NOMO-1 treated with dmso at 0.1 percent for 144 hours (cell line): ENCODE results near the gene C2orf76.

ENCODE experiments used
- DNase-seq: peaks from one replicate; lab custom pipeline; 2025; ENCODE audit not compliant: unreplicated experiment; lab: John Stamatoyannopoulos, UW

The C2orf76 gene

GRCh38 chr2:119338826-119339561, 27.6 kb downstream of the C2orf76 start:
- DNase-seq = peak; percentile 47

- DNase-seq = no peak
Measured at GRCh38 chr2:119338272-119338671, 28.4 kb downstream of the C2orf76 start.

- no peak for DNase-seq
Measured at GRCh38 chr2:119337749-119338148, 28.9 kb downstream of the C2orf76 start.

- no peak for DNase-seq
Measured at GRCh38 chr2:119333833-119334232, 32.8 kb downstream of the C2orf76 start.

GRCh38 chr2:119333360-119333759, 33.3 kb downstream of the C2orf76 start:
- DNase-seq = no peak

GRCh38 chr2:119332953-119333352, 33.7 kb downstream of the C2orf76 start:
- DNase-seq = no peak

GRCh38 chr2:119327431-119327830, 39.2 kb downstream of the C2orf76 start:
- DNase-seq = no peak

- peak; percentile 74 for DNase-seq
Measured at GRCh38 chr2:119326938-119327337, 39.7 kb downstream of the C2orf76 start.

GRCh38 chr2:119324685-119325270, 41.9 kb downstream of the C2orf76 start:
- DNase-seq = no peak

GRCh38 chr2:119323459-119323858, 43.2 kb downstream of the C2orf76 start:
- DNase-seq = no peak

- no peak for DNase-seq
Measured at GRCh38 chr2:119319593-119319992, 47.0 kb downstream of the C2orf76 start.

GRCh38 chr2:119317554-119317953, 49.1 kb downstream of the C2orf76 start:
- no peak for DNase-seq

- DNase-seq = no peak
Measured at GRCh38 chr2:119316066-119316465, 50.6 kb downstream of the C2orf76 start.

GRCh38 chr2:119315241-119315925, 51.3 kb downstream of the C2orf76 start:
- DNase-seq = no peak

- no peak for DNase-seq
Measured at GRCh38 chr2:119311831-119312230, 54.8 kb downstream of the C2orf76 start.

GRCh38 chr2:119311371-119311770, 55.3 kb downstream of the C2orf76 start:
- no peak for DNase-seq

GRCh38 chr2:119308793-119309330, 57.8 kb downstream of the C2orf76 start:
- no peak for DNase-seq

- DNase-seq = no peak
Measured at GRCh38 chr2:119307419-119308140, 59.1 kb downstream of the C2orf76 start.

GRCh38 chr2:119306196-119306590, 60.4 kb downstream of the C2orf76 start:
- no peak for DNase-seq

- no peak for DNase-seq
Measured at GRCh38 chr2:119305497-119306195, 61.0 kb downstream of the C2orf76 start.

- no peak for DNase-seq
Measured at GRCh38 chr2:119304847-119305246, 61.8 kb downstream of the C2orf76 start.
